ENCODE measurements around the gene SFXN1.

The SFXN1 gene

GRCh38 chr5:175465282-175465681 is 13.1 kb upstream of the SFXN1 start:
- DNase-seq (ENCODE audit: low spot score): no peak

GRCh38 chr5:175466700-175467318 is 11.6 kb upstream of the SFXN1 start:
- no peak for DNase-seq (ENCODE audit: low spot score)

- DNase-seq (ENCODE audit: low spot score): no peak
These were observed 10.2 kb upstream of the SFXN1 start for GRCh38 chr5:175467983-175468690.

GRCh38 chr5:175468892-175469291 is 9.5 kb upstream of the SFXN1 start:
- no peak for DNase-seq (ENCODE audit: low spot score)

- DNase-seq (ENCODE audit: low spot score): no peak
These were observed 8.4 kb upstream of the SFXN1 start for GRCh38 chr5:175469916-175470315.

DNA sequence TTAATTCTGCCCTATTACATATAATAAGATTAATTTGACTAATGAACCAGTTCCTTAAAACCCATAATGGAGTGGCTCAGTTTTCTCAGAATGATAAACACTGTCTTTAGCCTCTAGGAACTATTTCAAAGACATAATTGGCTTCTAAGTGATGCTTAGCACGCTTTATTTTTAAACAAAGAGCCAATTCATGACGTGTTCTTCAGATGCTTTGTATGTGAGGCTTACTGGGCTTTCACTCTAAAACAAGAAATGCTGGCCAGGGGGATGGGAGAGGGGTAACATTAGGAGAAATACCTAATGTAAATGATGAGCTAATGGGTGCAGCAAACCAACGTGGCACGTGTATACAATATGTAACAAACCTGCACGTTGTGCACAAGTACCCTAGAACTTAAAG is 7.6 kb upstream of the SFXN1 start:
- no peak for DNase-seq (ENCODE audit: low spot score)

GRCh38 chr5:175471196-175471595 is 7.2 kb upstream of the SFXN1 start:
- DNase-seq (ENCODE audit: low spot score): no peak

DNA sequence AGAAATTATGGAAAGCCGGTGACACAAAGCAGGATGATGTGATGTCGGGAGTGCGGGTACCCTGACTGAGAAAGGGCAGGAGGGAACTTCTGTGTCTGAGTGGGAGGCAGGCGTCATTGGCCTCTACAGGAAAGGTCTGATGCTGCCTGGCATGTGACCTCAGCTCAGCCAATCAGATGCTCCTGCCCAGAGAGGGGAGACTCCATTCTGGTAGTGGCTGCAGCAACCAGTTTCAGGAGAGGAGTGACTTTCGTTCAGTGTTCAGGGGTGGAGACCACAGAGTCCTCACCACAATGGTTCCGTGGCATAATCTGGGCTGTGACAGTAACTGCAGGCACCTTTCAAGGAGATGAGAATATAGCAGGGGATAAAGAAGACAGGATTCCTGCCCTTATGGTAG is 6.7 kb upstream of the SFXN1 start:
- DNase-seq (ENCODE audit: low spot score): no peak

DNA sequence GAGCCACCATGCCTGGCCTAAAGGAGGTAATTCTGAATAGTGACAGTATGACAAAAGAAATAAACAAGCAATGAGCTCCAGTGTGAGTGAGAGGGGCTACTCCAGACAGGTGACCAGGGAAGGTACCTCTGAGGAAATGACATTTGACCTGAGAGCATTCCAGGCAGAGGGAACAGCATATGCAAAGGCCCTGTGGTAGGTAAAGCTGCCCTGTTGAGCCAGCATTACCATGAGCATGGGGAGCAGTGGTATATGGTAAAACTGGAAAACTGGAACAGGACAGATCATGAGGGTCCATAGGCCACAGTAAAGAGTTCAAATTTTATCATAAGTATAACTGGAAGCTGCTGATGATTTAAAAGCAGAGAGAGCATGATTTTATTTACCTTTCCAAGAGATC is 6.0 kb upstream of the SFXN1 start:
- DNase-seq (ENCODE audit: low spot score): no peak

GRCh38 chr5:175475248-175475647 is 3.1 kb upstream of the SFXN1 start:
- DNase-seq (ENCODE audit: low spot score): no peak

GRCh38 chr5:175477440-175477839 is 920 bp upstream of the SFXN1 start:
- DNase-seq (ENCODE audit: low spot score): no peak

DNA sequence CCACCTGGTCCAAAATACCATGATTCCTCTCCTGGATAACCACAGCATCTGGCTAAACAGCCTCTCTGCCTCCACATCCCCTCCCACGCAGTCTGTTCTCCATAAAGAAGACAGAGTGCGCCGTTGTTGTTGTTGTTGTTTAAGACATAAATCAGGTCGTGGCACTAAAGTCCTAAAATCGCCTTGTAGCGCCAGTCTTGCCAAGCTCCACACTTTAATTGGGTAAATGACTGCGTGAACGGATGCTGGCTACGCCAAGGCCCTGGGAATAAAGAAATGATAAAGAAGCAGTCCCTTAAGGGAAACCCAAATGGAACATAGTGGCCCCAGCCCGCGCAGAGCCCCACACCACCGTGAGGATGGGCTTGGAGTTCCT is 364 bp upstream of the SFXN1 start:
- DNase-seq (ENCODE audit: low spot score): no peak

DNA sequence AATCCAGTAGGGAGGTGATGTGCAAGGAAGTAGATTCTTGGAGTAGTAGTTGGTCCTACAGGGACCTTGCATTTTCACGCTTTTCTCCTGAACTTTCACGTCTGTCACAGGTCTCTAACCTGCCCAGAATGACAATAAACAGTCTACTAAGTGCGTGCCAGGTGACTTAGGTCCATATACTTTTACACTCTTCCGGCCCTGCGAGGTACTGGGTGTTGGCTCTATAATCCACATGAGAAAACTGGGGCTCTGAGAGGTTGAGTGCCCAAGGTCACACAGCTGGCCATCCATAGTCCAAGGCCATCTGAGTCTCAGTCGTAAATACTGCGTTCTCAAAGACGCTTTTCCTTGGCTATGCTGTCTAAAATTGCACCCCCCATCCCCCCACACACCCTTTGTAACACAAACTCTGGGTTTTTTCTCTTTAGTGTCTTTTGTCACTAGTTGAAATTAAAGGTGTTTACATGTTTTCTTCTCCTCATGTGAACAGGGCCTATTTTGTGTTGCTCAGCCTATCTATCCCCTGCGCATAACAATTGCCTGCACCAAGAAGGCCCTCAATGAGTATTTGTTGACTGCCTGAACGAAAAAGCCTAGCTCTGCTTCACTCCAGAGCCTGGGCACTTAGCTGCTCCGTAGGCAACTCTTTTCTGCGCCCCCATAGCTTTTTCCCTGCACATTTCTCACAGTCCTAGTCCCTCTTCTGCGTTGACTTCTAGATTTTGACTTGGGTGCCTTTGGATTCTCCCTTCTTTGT is 943 bp downstream of the SFXN1 start:
- no peak for DNase-seq (ENCODE audit: low spot score)

DNA sequence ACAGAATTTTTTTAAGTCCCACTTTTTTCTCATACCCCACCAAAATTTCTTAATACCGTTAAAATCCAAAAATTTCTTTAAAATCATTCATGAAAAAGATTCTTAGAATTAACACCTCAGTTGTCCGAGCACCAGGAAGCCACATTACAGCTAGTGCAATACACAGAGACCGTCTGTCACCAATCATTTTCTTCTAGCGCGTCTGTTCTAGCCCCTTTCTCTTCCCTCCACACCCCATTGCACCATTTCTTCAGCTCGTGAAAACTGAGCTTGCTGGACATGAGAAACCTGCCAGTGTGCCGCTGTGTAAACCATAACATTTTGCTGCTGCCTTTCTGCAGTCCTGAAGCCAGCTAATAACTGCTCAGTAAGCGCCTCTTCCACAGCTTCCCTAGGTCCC is 5.0 kb downstream of the SFXN1 start:
- DNase-seq (ENCODE audit: low spot score): no peak

DNA sequence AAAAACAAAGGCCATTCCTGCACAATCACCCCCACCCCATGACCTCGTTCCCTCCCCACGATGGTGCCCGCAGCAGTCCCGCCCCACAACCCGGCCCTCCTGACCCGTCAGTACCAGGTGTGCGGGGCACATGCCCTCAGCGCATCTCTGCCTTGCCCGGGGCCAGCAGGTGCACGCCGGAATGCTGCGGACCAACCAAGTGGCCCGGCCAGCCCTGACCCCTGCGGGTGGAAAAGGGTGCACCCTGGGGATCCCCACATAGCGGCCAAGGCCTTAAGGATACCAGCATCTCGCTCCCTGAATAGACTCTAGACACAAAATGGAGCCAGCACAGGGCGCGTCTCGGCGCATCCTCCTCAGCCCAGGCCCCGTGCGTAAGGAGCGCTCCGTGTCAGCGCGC is 6.0 kb downstream of the SFXN1 start:
- no peak for DNase-seq (ENCODE audit: low spot score)

GRCh38 chr5:175484829-175485228 is 6.5 kb downstream of the SFXN1 start:
- DNase-seq (ENCODE audit: low spot score): no peak

DNA sequence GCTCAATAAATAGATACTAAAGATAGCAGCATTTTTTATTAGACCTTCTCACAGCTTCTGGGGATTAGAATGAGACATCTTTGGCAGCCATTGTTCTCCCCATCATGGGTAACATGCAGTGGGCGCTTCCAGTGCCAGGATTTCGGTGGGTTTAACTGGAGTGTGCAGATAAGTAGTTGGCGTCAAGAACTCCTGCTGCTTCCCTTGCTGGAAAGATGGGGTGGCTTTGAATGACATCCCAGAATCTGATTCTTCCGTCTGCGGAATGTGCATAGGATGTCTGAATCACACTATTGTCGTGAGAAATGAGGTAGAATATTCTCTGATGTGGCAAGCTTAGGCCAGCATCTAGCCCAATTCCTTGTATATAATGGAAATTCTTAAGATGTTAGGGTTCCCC is 7.3 kb downstream of the SFXN1 start:
- no peak for DNase-seq (ENCODE audit: low spot score)

DNA sequence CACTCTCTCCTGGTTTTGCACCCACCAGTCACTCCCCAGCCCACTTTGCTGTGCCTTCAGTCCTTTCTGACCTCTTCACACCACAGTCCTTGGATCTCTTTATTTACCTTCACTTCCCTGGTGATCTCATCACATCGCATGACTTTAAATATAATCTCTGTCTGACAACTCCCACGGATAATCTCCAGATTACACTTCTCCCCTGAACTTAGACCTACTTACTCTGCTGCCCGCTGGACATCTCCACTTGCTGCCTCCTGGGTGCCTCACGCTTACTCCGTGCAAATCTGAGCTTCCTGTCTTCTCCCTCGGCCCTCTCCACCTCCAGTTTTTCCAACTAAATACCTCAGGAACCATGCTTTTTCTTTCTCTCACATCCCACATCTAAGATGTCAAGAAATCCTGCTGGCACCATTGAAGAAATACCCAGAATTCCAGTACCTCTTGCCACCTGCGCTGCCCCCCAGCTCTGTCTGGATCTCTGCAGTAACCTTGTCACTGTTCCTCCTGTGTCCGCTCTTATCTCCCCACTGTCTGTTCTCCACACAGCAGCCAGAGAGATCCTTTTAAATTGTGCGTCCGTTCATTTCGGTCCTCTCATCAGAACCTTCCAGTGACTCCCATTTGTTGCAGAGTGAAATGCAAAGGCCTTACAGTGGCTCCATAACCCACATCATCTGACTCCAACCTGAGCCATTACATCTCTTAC is 9.3 kb downstream of the SFXN1 start:
- no peak for DNase-seq (ENCODE audit: low spot score)

- no peak for DNase-seq (ENCODE audit: low spot score)
These were observed 11.5 kb downstream of the SFXN1 start for GRCh38 chr5:175489693-175490443.

DNA sequence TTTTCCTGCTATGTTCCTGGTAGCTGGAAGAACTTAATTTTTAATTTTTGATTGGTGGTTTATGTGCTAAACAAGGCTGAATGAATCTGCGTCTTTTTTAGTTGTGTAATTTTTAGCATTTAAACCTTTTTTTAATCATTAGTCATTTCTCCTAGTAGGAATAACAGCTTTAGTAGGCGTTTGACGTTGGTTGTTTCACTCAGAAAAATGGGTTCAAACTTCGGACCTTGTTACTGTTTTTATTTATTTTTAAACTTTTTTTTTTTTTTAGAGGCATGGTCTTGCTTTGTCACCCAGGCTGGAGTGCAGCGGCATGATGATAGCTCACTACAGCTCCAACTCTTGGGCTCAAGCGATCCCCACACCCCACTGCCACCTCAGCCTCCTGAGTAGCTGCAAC is 12.9 kb downstream of the SFXN1 start:
- no peak for DNase-seq (ENCODE audit: low spot score)

DNA sequence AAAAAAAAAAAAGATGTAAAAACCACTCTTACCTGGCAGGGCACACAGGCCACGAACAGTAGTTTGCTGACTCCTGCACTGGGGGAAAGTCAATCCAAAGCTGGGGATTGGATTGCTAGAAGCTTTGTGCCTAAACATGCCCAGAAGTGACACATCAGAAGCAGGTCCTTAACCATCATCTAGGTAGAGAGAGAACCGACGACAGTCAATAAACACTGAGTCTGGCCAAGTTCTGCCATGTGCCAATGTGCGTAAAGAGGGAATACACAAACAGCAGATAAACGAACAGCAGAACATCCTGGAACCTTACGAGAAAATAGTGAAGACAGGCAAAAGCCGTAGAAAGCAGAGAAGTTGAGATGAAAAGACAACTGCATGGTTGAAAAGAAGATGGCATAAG is 14.9 kb downstream of the SFXN1 start:
- DNase-seq (ENCODE audit: low spot score): no peak

GRCh38 chr5:175493726-175494125 is 15.4 kb downstream of the SFXN1 start:
- no peak for DNase-seq (ENCODE audit: low spot score)

Data from activated CD4-positive, alpha-beta T cell treated with anti-CD3 and anti-CD28 coated beads, Interleukin-2, Interleukin-4, amounts not matched to agents 100 ng/mL and 50 ng/mL, durations not matched to agents 16 hours and 8 hours (primary cell).